Measurements from ENCODE around the gene SEMA3E. TPM values are rescaled to one million over a fixed set of nuclear protein-coding genes. Genes with fewer than 3 reads are reported as not detected.

SEMA3E gene
- total and polyA plus RNA-seq, 10 of the 15 experiments (the other 5 are each of a cell fraction or from before 2014, with no cell fraction given) = 0.08 to 2.0 (median 0.82) TPM

GRCh38 chr7:83531766-83532165, 117.2 kb downstream of the SEMA3E start (continued):
- TF ChIP-seq BHLHE40 (IDR thresholded peaks at IDR 0.05; ENCODE audit: borderline replicate concordance in 1 of 2, low read depth in 2 of 2, low read length in 1 of 2) (no peak), ESRRA (IDR thresholded peaks at IDR 0.05; ENCODE audit: low read length) (no peak)

- POLR2A ChIA-PET = no interaction called here
- H3K4me2 ChIP-seq (ENCODE audit: control insufficient read depth, insufficient read depth) = no peak overlapping the region
- H3K36me3 ChIP-seq (ENCODE audit: control insufficient read depth in 2 of 2, insufficient read depth in 2 of 2, low read length in 1 of 2) = no peaks in the 10 kb centered on the region
- intact Hi-C loops (cut with micrococcal nuclease; ENCODE audit: unreplicated experiment) = no loop called here
- H4K20me1 ChIP-seq (ENCODE audit: control insufficient read depth, insufficient read depth) = no peaks in the 10 kb centered on the region
- in situ Hi-C loops (cut with MboI) = no loop called here
- no peaks in the 10 kb centered on the region for H3K4me1 ChIP-seq (ENCODE audit: control insufficient read depth, insufficient read depth, low read length)
- DNase-seq (ENCODE audit: low read depth, low spot score) (no peak), ATAC-seq (no peak), FAIRE-seq (peak; percentile 18)
- H3K27me3 ChIP-seq (replicated peaks in 1 of 2; ENCODE audit: control insufficient read depth in 2 of 2, insufficient read depth in 2 of 2, low read length in 1 of 2) = no peaks in the 10 kb centered on the region; a peak in 1 of 4 replicates
- SMC1A ChIA-PET (ENCODE audit: uncharacterized antibody, unreplicated experiment) = interaction anchor here (1.8 to 2.1 kb wide), 3 partner anchors 10 to 13 kb away, joined by 4 to 5 read pairs (median 5); no protein-coding TSS in a partner anchor
- H3K27ac ChIP-seq (ENCODE audit: control insufficient read depth, insufficient read depth) = no peak overlapping the region
- CTCF ChIA-PET = interaction anchor here (1.0 to 1.2 kb wide), 3 partner anchors 10 to 38 kb away, joined by 3 to 6 read pairs (median 4); no protein-coding TSS in a partner anchor
- RAD21 ChIA-PET (ENCODE audit: unreplicated experiment) = interaction anchor here (0.7 kb wide), 1 partner anchor 14 kb away, joined by 3 read pairs; no protein-coding TSS in a partner anchor
- H3K4me3 ChIP-seq = no peak overlapping the region
- H2AFZ ChIP-seq (ENCODE audit: control insufficient read depth, low read depth, low read length) = no peak overlapping the region
- no peaks in the 10 kb centered on the region for H3K79me2 ChIP-seq (ENCODE audit: control insufficient read depth, insufficient read depth, low read length)
- BruUV-seq (replicated peaks) = no TSS peak
- no peaks in the 10 kb centered on the region for H3K9me3 ChIP-seq (replicated peaks; ENCODE audit: control insufficient read depth, insufficient read depth, low read length)
- 2% methylated on average over 3 of the region's 3 CpGs for WGBS (ENCODE audit: insufficient coverage, insufficient replicate concordance, low lambda C conversion rate, missing lambda C conversion rate)
- no peak overlapping the region for H3K9ac ChIP-seq (ENCODE audit: control insufficient read depth, insufficient read depth, low read length)
- no peak for TF ChIP-seq ESRRA (IDR thresholded peaks at IDR 0.05; ENCODE audit: low read length)
- TF ChIP-seq MEF2A (IDR thresholded peaks at IDR 0.05; ENCODE audit: insufficient read depth, low read depth, low read length) = no peak
- TF ChIP-seq CBX5 (IDR thresholded peaks at IDR 0.05; ENCODE audit: low read depth) = no peak
- no peak for TF ChIP-seq EP300 (IDR thresholded peaks at IDR 0.05; ENCODE audit: borderline replicate concordance in 1 of 2, control insufficient read depth in 1 of 2, low read depth in 2 of 2, low read length in 2 of 2)
- no peak for TF ChIP-seq YBX1 (IDR thresholded peaks at IDR 0.05)
- no peak for TF ChIP-seq USF1 (IDR thresholded peaks at IDR 0.05; ENCODE audit: borderline replicate concordance, extremely low read length, insufficient read depth, low read depth, low read length)
- no peak for TF ChIP-seq SREBF1 (IDR thresholded peaks at IDR 0.05; ENCODE audit: low read length)
- TF ChIP-seq BCL3 (IDR thresholded peaks at IDR 0.05; ENCODE audit: borderline replicate concordance, insufficient read depth, low read depth, low read length, poor library complexity, severe bottlenecking) = no peak
- TF ChIP-seq LARP7 (IDR thresholded peaks at IDR 0.05) = no peak
- TF ChIP-seq NFYB (IDR thresholded peaks at IDR 0.05; ENCODE audit: insufficient read depth, low read depth, low read length) = no peak
- no peak for TF ChIP-seq DPF2 (IDR thresholded peaks at IDR 0.05)
- no peak for TF ChIP-seq BACH1 (IDR thresholded peaks at IDR 0.05; ENCODE audit: borderline replicate concordance)
- TF ChIP-seq IRF4 (IDR thresholded peaks at IDR 0.05; ENCODE audit: low read depth, low read length) = no peak
- TF ChIP-seq HDGF (IDR thresholded peaks at IDR 0.05) = no peak
- no peak for TF ChIP-seq STAT3 (IDR thresholded peaks at IDR 0.05; ENCODE audit: low read depth, low read length)
- no peak for TF ChIP-seq ZNF592 (IDR thresholded peaks at IDR 0.05)
Measured at GRCh38 chr7:83528925-83529423, 120.0 kb downstream of the SEMA3E start.

Data from GM12878 (cell line).